NT2/D1 (cell line): ENCODE results near the gene TRPV4.

Experiments
- SUZ12 ChIP-seq: IDR thresholded peaks from 2 replicates; pipeline ENCODE4 v1.6.1; 2011; ENCODE audit not compliant: insufficient read length, insufficient read depth; ENCODE audit errors: extremely low read depth
- YY1 ChIP-seq: IDR thresholded peaks from 2 replicates; pipeline ENCODE4 v1.6.1; 2011; ENCODE audit not compliant: insufficient read length, insufficient read depth

- TF ChIP-seq YY1 (no peak), SUZ12 (no peak)
These were observed 69.1 kb downstream of the TRPV4 start for GRCh38 chr12:109764123-109764522.
